ENCODE data around the gene ZNF687.
A peak's percentile ranks its signal among the peaks of the same experiment; 100 is the strongest.
"Not testable (repeated sequence)": the region's sequence is repeated elsewhere in the genome, so short reads cannot be mapped to it uniquely, and the experiment has no call there.

The ZNF687 gene

DNA sequence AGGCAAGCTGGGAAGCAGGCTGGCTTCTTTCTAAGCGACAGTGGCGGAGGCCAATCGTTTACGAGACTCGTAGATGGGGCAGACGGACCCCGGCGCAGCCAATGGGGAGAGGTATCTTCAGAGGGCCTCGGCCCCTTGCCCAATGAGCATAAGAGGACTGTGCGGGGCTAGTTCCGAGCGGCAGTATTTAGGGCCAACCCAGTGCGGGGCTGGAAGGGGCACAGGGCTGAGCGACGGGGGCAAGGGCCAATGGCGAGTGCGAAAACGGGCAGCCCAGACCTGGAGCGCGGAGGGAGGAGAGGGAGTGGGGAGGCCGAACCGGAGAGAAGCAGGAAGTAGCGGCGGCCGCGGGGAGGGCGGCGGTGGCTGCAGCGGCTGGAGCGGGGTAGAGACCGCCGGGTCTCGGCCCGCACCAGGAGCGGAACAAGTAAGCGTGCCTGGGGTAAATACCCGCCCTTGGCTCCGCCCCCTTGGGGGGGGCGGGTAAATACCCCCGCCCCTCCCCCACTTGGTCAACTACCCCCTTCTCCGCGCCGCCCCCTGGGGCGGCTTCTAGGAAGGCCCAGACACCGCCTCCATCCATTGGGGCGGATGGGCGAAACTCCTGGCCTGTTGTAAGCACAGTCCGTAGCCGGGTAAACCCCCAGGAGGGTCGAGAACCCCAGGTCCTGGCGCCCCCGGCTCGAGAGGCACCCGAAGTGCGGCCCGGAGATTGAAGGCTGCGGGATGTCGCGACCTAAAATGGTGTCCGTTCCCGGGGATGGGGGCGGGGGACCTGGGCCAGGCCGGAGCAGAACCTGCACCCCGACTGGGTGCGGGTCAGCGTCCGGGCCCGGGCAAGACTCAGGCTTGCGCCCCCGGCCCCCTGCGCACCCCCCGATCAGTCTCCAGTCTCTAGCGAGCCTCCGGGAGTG is at the start of gene ZNF687:
Gene ZNF687 (plus strand): TSS at position 331 of the 914 bp plus-strand sequence. CDS start 3,993 bp downstream, outside the sequence.
- peak; percentile 98 for DNase-seq

DNA sequence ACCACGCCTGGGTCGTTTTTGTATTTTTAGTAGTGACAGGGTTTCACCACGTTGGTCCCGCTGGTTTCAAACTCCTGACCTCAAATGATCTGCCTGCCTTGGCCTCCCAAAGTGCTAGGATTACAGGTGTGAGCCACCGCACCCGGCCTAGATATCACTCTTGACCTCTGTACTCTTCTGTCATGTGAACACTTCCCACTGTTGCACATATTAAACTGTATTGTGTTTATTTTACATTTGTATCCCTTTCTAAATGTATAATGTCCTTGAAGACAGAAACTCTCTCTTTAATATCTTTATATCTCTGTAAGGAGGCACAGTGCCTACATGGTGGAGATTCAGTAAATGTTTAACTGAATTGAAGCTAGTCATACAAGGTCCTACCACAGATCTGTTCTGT is 46.9 kb upstream of the ZNF687 start:
- no peak for DNase-seq

DNA sequence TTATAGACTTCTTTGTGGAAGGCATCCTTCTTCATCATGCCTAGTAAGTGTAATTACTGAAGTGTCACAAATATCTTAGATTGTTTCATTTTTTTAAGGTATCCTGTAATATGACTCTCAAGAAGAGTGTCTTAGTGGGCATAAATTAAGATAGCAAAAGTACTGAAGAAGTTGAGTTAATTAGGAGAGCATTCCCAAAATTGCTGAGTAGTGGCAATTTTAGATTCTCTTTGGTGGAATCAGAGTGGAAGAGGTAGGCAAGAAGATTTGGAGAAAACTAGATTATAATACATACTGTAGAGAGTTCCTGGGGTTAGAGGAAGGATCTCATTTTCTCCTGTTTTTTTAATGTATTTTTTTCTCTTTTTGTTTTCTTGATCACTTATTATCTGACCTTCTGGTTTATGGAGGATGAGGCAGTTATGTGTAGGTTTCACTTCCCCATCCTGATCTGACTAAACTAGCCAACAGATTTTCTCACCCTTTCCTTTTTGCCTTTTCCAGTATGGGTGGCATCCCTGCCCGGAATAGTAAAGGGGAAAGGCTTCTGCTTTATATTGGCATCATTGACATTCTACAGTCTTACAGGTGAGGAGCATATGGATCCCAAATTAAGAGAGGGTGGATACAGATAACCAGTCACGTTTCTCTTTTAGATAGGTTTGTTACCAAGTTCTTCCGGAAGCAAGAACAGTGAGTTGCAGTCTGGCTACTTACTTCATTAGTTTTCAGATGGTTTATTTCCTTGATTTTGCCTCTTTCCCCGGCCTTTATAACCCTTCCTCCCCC is 44.2 kb upstream of the ZNF687 start:
- DNase-seq = no peak

- no peak for DNase-seq
Observed at GRCh38 chr1:151238467-151238739, 43.7 kb upstream of the ZNF687 start.

DNA sequence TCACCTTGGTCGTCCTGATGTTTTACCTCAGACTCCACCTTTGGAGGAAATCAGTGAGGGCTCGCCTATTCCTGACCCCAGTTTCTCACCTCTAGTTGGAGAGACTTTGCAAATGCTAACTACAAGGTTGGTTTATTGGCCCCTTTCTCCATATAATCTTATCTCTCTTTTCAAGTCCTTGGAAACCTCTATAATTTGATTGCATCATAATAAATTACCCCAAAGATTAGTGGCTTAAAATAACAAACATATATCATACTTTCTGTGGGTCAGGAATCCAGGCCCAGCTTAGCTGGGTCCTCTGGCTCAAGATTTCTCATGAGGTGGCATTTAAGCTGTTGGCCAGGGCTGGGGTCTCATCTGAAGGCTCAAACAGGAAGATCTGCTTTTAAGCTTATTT is 39.7 kb upstream of the ZNF687 start:
- DNase-seq = no peak

GRCh38 chr1:151243683-151244216 is 38.3 kb upstream of the ZNF687 start:
- no peak for DNase-seq

- no peak for DNase-seq
Observed at GRCh38 chr1:151246786-151247185, 35.3 kb upstream of the ZNF687 start.

DNA sequence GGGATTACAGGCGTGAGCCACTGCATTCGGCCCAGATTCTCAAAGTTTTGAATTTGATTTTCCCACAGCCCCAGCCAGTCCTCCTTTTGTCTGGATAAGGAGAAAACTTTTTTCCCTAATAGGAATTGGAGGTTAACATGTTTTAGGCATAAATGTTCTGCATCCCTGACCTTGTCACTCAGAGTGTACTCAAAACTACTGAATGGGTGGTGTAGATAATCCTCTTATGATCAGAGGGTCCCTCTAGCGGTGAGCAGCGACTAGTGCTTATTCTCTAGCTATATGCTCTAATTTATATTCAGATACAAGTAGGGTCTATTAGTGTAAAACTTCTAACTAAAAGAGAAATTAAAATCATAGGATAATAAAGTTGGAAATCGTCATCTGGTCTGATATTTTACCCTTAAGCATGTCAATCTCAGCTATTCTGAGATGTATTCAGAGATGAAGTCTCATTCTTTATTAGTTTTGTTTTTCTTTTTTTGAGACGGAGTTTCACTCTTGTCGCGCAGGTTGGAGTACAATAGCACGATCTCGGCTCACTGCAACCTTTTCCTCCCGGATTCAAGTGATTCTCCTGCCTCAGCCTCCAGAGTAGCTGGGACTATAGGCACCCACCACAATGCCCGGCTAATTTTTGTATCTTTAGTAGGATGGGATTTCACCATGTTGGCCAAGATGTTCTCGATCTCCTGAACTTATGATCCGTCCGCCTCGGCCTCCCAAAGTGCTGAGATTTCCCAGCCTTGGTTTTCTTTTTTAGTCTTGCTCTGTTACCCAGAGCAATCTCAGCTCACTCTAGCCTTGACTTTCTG is 30.2 kb upstream of the ZNF687 start:
- DNase-seq = peak; percentile 62 to 63

DNA sequence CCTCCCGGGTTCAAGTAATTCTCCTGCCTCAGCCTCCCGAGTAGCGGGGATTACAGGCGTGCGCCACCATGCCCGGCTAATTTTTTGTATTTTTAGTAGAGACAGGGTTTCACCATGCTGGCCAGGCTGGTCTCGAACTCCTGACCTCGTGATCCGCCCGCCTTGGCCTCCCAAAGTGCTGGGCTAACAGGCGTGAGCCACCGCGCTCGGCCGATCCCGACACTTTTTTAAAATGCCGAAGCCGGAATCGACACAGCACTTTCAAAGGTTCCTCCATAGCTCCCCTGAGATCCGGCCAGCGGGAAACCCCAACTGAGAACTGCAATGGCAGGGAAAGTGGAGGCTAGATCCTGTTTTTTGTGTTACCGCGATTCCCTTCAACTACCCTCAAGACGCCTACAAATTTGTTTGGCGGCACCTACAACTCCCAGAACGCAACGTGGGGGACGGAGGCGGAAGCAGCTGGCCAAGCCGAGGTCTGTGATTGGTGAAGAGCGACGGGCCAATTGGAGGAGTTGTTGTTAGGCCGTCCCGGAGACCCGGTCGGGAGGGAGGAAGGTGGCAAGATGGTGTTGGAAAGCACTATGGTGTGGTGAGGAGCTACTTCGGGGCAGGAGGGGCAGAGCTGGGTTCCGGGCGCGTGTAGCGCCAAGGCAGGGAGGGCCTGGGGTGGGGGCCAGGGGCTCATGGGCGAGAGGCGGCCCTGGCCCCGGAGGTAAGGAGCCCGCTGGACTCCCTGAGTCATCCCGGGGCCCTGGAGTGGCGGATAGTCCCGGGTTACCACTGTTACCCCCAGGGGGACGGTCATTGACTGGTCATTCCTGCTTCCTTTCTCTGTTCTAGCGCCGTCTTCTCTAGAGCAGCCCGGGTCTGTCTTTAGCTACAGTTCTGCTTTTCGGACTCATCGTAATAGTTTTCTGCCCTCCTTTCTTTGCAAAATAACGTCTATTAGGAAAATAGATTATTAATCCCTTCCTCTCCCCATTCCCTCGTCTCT is 27.6 kb upstream of the ZNF687 start, which contains the start of gene PSMD4:
Gene PSMD4 (plus strand): TSS at position 518 of the 997 bp plus-strand sequence. CDS start 49 bp downstream, at position 567.
- DNase-seq = peak; percentile 91

GRCh38 chr1:151255381-151255780 is 26.7 kb upstream of the ZNF687 start:
- DNase-seq = no peak

DNA sequence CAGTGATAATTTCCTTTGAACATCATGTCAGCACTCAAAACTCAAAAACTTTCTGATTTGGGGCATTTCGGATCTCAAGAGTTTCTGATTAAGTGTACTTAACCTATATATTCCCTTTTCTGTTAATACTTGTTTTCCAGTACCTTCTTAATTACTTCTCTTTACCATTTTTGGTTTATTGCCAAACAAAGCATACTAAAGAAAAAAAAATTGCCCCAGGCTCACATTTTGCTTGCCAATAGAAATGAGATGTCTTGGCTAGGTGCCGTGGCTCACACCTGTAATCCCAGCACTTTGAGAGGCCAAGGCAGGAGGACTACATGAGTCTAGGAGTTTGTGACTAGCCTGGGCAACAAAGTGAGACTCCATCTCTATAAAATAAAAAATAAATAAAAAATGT is 22.7 kb upstream of the ZNF687 start:
- DNase-seq = no peak

DNA sequence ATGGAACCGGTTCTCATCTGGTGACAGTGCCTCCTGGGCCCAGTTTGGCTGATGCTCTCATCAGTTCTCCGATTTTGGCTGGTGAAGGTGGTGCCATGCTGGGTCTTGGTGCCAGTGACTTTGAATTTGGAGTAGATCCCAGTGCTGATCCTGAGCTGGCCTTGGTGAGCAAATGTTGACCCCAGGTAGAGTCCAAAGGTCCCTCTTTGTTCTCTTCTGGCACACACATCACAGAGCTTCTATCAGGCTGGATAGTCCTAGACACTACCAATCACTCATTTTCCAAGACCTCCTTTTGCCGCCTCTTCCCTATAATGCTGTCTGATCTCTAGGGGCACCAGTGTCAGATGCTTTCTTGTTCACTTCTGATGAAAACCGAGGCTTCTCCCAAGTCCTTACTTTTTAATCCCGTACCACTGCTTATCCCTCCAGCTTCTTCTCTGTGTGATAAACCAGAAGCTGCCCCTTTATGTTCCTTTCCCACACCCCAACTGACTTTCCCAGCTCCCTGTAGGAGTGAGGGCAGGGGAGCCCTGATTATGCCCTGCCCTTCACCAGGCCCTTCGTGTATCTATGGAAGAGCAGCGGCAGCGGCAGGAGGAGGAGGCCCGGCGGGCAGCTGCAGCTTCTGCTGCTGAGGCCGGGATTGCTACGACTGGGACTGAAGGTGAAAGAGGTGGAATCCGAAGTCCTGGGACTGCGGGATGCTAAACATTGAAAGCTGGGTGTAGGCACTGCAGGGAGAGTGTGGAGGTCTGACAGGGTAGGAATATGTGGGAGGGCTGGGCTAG is 16.5 kb upstream of the ZNF687 start:
- no peak for DNase-seq

- DNase-seq = no peak
Observed at GRCh38 chr1:151266315-151266714, 15.8 kb upstream of the ZNF687 start.

DNA sequence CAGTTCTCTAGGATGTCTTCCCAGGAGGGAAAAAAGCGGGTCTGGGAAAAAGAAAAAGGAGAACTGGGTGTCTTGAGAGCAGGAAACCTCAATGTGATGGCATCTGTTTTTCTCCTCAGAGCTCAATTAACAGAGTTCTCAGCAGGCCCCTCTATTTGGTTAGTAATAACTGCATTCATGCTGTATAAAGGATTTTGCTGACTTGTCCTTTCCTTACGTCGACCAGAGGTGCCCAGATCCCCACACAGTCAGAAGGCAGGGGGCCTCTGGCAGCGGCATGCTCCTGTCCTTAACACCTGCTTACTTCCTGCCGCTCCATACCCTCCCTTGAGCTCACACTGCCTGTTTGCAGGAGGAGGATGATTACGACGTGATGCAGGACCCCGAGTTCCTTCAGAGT is 15.3 kb upstream of the ZNF687 start:
- DNase-seq = no peak

DNA sequence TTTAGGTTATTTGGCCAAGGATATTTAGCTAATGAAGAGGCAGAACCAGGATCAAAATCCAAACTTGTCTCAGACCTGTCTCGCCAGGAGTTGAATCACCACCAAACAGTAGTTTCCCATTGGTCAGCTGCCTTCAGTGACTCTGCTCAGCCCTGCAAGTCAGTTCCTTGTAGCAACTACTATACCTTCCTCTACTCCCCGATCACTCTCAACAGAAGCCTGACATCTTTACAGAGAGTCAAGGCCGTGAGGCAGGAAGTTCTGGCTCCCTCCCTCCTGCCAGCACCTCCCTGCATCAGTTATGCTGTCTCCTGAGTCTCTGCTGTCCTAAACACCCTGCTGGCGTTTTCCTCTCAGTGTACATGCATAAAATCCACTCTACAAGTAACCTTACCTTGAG is 14.3 kb upstream of the ZNF687 start:
- DNase-seq = no peak

GRCh38 chr1:151273924-151274466 is 8.1 kb upstream of the ZNF687 start:
- DNase-seq = no peak

GRCh38 chr1:151275341-151275740 is 6.8 kb upstream of the ZNF687 start:
- DNase-seq = not testable (repeated sequence)

DNA sequence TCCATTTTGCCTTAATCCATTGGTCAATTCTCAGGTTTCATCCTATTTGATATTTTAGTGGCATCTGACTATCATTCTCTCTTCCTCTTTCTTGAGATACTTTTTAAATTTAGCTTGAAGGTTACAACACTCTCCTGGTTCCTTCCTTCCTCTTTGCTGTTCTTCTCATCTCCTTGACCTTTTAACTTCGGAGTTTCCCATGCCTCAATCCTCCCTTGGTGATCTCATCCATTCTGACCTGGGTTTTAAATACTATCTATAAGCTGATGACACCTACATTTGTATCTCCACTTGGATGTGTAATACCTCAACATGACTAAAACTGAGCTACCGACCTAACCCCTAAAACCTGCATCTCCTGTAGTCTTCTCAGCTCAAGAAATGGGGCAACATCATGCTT is 4.8 kb upstream of the ZNF687 start:
- no peak for DNase-seq

- DNase-seq = peak; percentile 96 to 98
Observed at GRCh38 chr1:151281225-151281968, 702 bp upstream of the ZNF687 start.

All from stimulated activated CD4-positive, alpha-beta T cell treated with anti-CD3 and anti-CD28 coated beads, Interleukin-2, amount 100 ng/mL, for 24 hours (primary cell).